HepG2 (cell line): ENCODE data around the gene MSL2. TPM values are rescaled to one million over a fixed set of nuclear protein-coding genes. Genes with fewer than 3 reads are reported as not detected.
A peak's percentile ranks its signal among the peaks of the same experiment; 100 is the strongest.

ENCODE experiments used
- ATAC-seq: fragments of 200-7000 bp; cut with Tn5 transposase; 3 replicates; pipeline ENCODE4 v1.9.1; 2020; ENCODE audit warnings: mild to moderate bottlenecking, moderate library complexity
- BruUV-seq: library from RNA; stranded (reverse); fragments of 400-500 nt; replicated peaks from 2 replicates; lab custom pipeline; 2021; lab: Mats Ljungman, UMichigan
- CTCF ChIA-PET: fragments of 300-600 bp; formaldehyde crosslinking; extraction: SDS; loops from one replicate; lab custom pipeline; 2021; ENCODE audit warnings: low total read pairs, inconsistent platforms, low intra/inter-chr PET ratio; lab: Yijun Ruan, JAX
- POLR2A ChIA-PET: fragments of 350-600 bp; sonication (Branson Sonifier 250); formaldehyde crosslinking; loops from one replicate; lab custom pipeline; 2020; ENCODE audit warnings: antibody characterized with exemption, inconsistent platforms; lab: Yijun Ruan, JAX
- DNase-seq: peaks from one replicate; pipeline ENCODE4 v3.0.0-alpha.2; 2015; ENCODE audit warnings: low spot score
- FAIRE-seq: peaks from 3 replicates; lab custom pipeline; 2011; peaks lifted over from hg19 to GRCh38; lab: Jason Lieb, UNC
- H2AFZ ChIP-seq: one replicate; pipeline ENCODE4 v1.6.1; 2011; ENCODE audit warnings: low read length, inconsistent platforms
- H3K27ac ChIP-seq: fragments of 300-600 bp; 3 replicates; pipeline ENCODE4 v1.8.0; 2011; ENCODE audit warnings: mixed run types, mild to moderate bottlenecking, mixed read lengths, low read length, inconsistent platforms; ENCODE audit not compliant: insufficient read depth; ENCODE audit errors: extremely low read length
- H3K27me3 ChIP-seq, 2 experiments: fragments of 200-600 bp in 1 of 2; 2 replicates in 1 of 2; 3 replicates in 1 of 2; pipeline versions ENCODE4 v1.6.0 to v1.8.0; 2011; ENCODE audit warnings: low read length in 2 of 2, mild to moderate bottlenecking in 2 of 2, moderate library complexity in 2 of 2, inconsistent platforms in 1 of 2; ENCODE audit not compliant: insufficient read depth in 2 of 2, control insufficient read depth in 1 of 2
- H3K36me3 ChIP-seq, 2 experiments: fragments of 200-600 bp in 1 of 2; replicated peaks in 1 of 2; 2 replicates in 1 of 2; 3 replicates in 1 of 2; pipeline versions ENCODE4 v1.5.1 to v1.8.0; 2011; ENCODE audit warnings: low read length in 2 of 2, inconsistent platforms in 1 of 2; ENCODE audit not compliant: insufficient read depth in 2 of 2, control insufficient read depth in 1 of 2
- H3K4me1 ChIP-seq: 2 replicates; pipeline ENCODE4 v1.5.1; 2012; ENCODE audit warnings: low read length, inconsistent platforms; ENCODE audit not compliant: insufficient read depth
- H3K4me2 ChIP-seq: 2 replicates; pipeline ENCODE4 v1.6.0; 2011; ENCODE audit warnings: low read depth, low read length, inconsistent platforms
- H3K4me3 ChIP-seq, 3 experiments: fragments of 200-600 bp in 1 of 3; sonication (generic), shearing (Covaris generic) in 1 of 3; replicated peaks in 1 of 3; 2 replicates each; pipeline ENCODE4 v1.5.1; 2011 to 2016; ENCODE audit warnings: low read length in 3 of 3, inconsistent platforms in 2 of 3, low read depth in 2 of 3, mild to moderate bottlenecking in 2 of 3, control low read depth in 1 of 3, mixed read lengths in 1 of 3; ENCODE audit not compliant: insufficient read depth in 1 of 3
- H3K79me2 ChIP-seq: one replicate; pipeline ENCODE4 v1.6.1; 2011; ENCODE audit warnings: low read length, inconsistent platforms; ENCODE audit not compliant: insufficient read depth
- H3K9ac ChIP-seq: 2 replicates; pipeline ENCODE4 v1.6.0; 2011; ENCODE audit warnings: mild to moderate bottlenecking, low read depth, low read length, inconsistent platforms; ENCODE audit not compliant: insufficient read depth
- H3K9me3 ChIP-seq: 2 replicates; pipeline ENCODE4 v1.5.1; 2012; ENCODE audit warnings: mild to moderate bottlenecking, low read length
- H4K20me1 ChIP-seq: 2 replicates; pipeline ENCODE4 v1.6.0; 2011; ENCODE audit warnings: inconsistent platforms, mild to moderate bottlenecking, low read length, moderate library complexity; ENCODE audit not compliant: insufficient read depth
- GABPB1 ChIP-seq: IDR thresholded peaks from 2 replicates; pipeline ENCODE4 v1.6.1; 2016; ENCODE audit warnings: mild to moderate bottlenecking, missing genetic modification reagents, moderate library complexity, missing compliant biosample characterization
- SOX13 ChIP-seq, 3 experiments: fragments of 450-650 bp in 1 of 3; sonication (generic) in 1 of 3; formaldehyde crosslinking in 1 of 3; IDR thresholded peaks in 2 of 3; conservative IDR thresholded peaks in 1 of 3; 2 replicates each; pipeline versions ENCODE4 v1.5.0 to v1.6.1; 2016 to 2020; ENCODE audit warnings: antibody characterized with exemption in 1 of 3, mild to moderate bottlenecking in 1 of 3, missing compliant biosample characterization in 1 of 3, missing genetic modification reagents in 1 of 3, moderate library complexity in 1 of 3
- TBX2 ChIP-seq: sonication (generic); formaldehyde crosslinking; IDR thresholded peaks from 2 replicates; pipeline ENCODE4 v1.5.0; 2020; ENCODE audit warnings: missing genetic modification reagents, mild to moderate bottlenecking, borderline replicate concordance
- ZBTB4 ChIP-seq: sonication (generic); formaldehyde crosslinking; IDR thresholded peaks from 2 replicates; pipeline ENCODE4 v1.4.0; 2020; ENCODE audit warnings: missing genetic modification reagents, mild to moderate bottlenecking, borderline replicate concordance
- ZBTB49 ChIP-seq: sonication (generic); formaldehyde crosslinking; IDR thresholded peaks from 2 replicates; pipeline ENCODE4 v1.4.0; 2020; ENCODE audit warnings: missing genetic modification reagents, borderline replicate concordance
- ZHX2 ChIP-seq, 2 experiments: sonication (generic) in 1 of 2; formaldehyde crosslinking in 1 of 2; IDR thresholded peaks; 2 replicates each; pipeline versions ENCODE4 v1.6.1 to v1.9.0; 2014 to 2022; ENCODE audit warnings: antibody characterized with exemption in 1 of 2, borderline replicate concordance in 1 of 2, inconsistent platforms in 1 of 2, low read depth in 1 of 2, missing genetic modification reagents in 1 of 2
- WGBS: methylation state at CpG from one replicate; pipeline ENCODE4 v1.1.6; 2017; ENCODE audit warnings: low lambda C conversion rate; 5-methylcytosine and 5-hydroxymethylcytosine counted together
- in situ Hi-C: cut with HindIII; loops from 2 replicates; pipeline ENCODE4 v1.10.0; 2017; ENCODE audit warnings: low pct_unique_long_range_greater_than_20kb; ENCODE audit not compliant: extremely low pct_ligation_motif_present
- intact Hi-C: fragments of 100-400 bp; cut with micrococcal nuclease; formaldehyde crosslinking; loops from one replicate; pipeline ENCODE4 v1.10.0; 2022; ENCODE audit not compliant: unreplicated experiment
- polyA plus RNA-seq, 8 experiments: library from polyadenylated mRNA; depleted of rRNA in 3 of 8; stranded (reverse) in 7 of 8; unstranded in 1 of 8; fragments of >200 nt; fragmentation: Illumina TruSeq in 4 of 8; extraction: Trizol in 4 of 8; gene quantifications; 2 replicates each; pipeline versions ENCODE4 v1.2.1 to v1.2.3, GENCODE V29; 2011 to 2016; ENCODE audit warnings: low read depth in 4 of 8, missing spikeins in 1 of 8, mixed read lengths in 1 of 8; ENCODE audit not compliant: insufficient read depth in 1 of 8
- total RNA-seq, 5 experiments: library from RNA; depleted of rRNA; stranded (reverse); fragments of >200 nt; fragmentation: Illumina TruSeq; extraction: Trizol; gene quantifications; 2 replicates each; pipeline ENCODE4 v1.2.3, GENCODE V29; 2016; ENCODE audit warnings: low read depth in 1 of 5
- TF ChIP-seq, protein P1 (sequence below): IDR thresholded peaks from 2 replicates; pipeline ENCODE4 v1.6.1; 2016; ENCODE audit warnings: missing compliant biosample characterization, missing genetic modification reagents, borderline replicate concordance

Gene MSL2
- total and polyA plus RNA-seq, 2 of the 13 experiments (the other 11 are each of a cell fraction or from before 2014, with no cell fraction given) = 6.9 to 11.7 TPM

DNA sequence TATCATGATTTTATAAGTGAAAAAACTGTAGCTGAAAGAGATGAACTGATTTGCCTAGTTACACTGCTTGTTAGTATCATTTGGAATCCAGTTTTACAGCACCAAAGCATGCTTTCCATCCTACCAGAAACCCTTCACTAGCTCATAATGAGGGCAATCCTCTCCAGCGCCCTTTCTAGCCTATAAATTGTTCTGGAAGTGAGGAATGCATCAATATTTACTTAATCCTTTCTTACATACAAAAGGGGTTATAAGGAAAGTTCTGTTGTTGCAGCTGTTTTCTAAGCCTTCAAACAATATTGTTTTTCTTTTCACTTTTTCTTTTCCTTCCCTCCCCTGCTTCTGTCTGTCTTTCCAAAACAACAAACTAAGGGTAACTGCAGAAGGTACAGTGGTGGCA is 43.0 kb upstream of the MSL2 start:
- Histone ChIP-seq H3K4me2 (peak overlapping the region; percentile 32; the same call in 1 of the 2 replicates), H3K79me2 (no peaks in the 10 kb centered on the region), H3K4me3 (no peak overlapping the region), H3K9ac (no peak overlapping the region), H2AFZ (no peak overlapping the region), H3K9me3 (no peaks in the 10 kb centered on the region), H3K27ac (no peak overlapping the region), H4K20me1 (no peaks in the 10 kb centered on the region), H3K4me1 (peaks cover 55% of the 10 kb centered on the region), H3K36me3 (no peaks in the 10 kb centered on the region), H3K27me3 (no peaks in the 10 kb centered on the region; a peak in 2 of 5 replicates)
- FAIRE-seq (no peak), ATAC-seq (no peak), DNase-seq (peak; percentile 10)
- CTCF ChIA-PET = no interaction called here
- BruUV-seq = no TSS peak
- POLR2A ChIA-PET = interaction anchor here (1.2 to 5.3 kb wide), 4 partner anchors 9 to 513 kb away, joined by 3 to 34 read pairs (median 16); partner anchors contain the start of genes MSL2, PCCB and STAG1
- intact Hi-C loops = loop anchor here (1.0 kb wide), 1 partner anchor 9 kb away; no protein-coding TSS in a partner anchor
- in situ Hi-C loops = no loop called here
- WGBS = 19% methylated on average over 1 of the region's 1 CpG
- TF ChIP-seq ZHX2 (IDR thresholded peaks at IDR 0.05; ENCODE audit: low read depth) = no peak
- no peak for TF ChIP-seq ZHX2 (CRISPR knock-in tag; IDR thresholded peaks at IDR 0.05; ENCODE audit: borderline replicate concordance)
- no peak for TF ChIP-seq SOX13 (IDR thresholded peaks at IDR 0.05)
- 0 out of 4 replicates have a peak, but pooled peaks of 1 of the 2 experiments have one; percentile 12 for TF ChIP-seq SOX13 (CRISPR knock-in tag; conservative IDR thresholded peaks at IDR 0.05 in 1 of 2, IDR thresholded peaks at IDR 0.05 in 1 of 2)
- TF ChIP-seq, protein P1, sequence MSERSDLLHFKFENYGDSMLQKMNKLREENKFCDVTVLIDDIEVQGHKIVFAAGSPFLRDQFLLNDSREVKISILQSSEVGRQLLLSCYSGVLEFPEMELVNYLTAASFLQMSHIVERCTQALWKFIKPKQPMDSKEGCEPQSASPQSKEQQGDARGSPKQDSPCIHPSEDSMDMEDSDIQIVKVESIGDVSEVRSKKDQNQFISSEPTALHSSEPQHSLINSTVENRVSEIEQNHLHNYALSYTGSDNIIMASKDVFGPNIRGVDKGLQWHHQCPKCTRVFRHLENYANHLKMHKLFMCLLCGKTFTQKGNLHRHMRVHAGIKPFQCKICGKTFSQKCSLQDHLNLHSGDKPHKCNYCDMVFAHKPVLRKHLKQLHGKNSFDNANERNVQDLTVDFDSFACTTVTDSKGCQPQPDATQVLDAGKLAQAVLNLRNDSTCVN (CRISPR knock-in tag) = 0 out of 2 replicates have a peak, but pooled peaks have one; percentile 19
- no peak for TF ChIP-seq ZBTB4 (CRISPR knock-in tag)
- TF ChIP-seq ZBTB49 (CRISPR knock-in tag) = no peak
- TF ChIP-seq TBX2 (CRISPR knock-in tag) = no peak
- TF ChIP-seq GABPB1 (CRISPR knock-in tag) = no peak
